Loucy (cell line): ENCODE results near the gene VEGFD.

Experiments
- EZH2phosphoT487 ChIP-seq: fragments of 200-600 bp; IDR thresholded peaks from 2 replicates; pipeline ENCODE4 v1.6.1; 2018; ENCODE audit warnings: antibody characterized with exemption, mild to moderate bottlenecking, moderate library complexity, borderline replicate concordance
- TF ChIP-seq, protein P1 (sequence below): fragments of 200-600 bp; sonication (generic); conservative IDR thresholded peaks from 2 replicates; pipeline ENCODE4 v1.5.1; 2014; ENCODE audit warnings: mild to moderate bottlenecking, antibody characterized with exemption, low read length

DNA sequence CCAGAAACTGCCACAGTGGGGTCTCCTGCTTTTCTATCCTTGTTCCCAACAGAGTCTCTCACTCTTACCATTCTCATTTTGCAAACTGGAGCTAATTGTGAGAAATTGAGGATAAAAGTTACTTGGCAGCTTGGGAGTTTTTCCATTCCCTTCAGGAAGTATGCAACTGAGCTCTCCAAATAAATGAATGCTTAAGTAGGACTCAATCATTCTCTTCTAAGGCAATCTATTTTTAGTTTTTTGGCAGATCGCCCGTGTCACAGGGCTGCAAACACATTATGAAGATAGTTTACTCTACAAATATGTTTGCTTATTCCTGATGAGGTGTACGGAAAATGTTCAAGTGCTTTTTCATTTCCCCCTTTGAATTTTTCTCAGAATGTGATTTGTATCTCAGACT lies 74.1 kb downstream of the VEGFD start:
- TF ChIP-seq EZH2phosphoT487: no peak
- TF ChIP-seq, protein P1, sequence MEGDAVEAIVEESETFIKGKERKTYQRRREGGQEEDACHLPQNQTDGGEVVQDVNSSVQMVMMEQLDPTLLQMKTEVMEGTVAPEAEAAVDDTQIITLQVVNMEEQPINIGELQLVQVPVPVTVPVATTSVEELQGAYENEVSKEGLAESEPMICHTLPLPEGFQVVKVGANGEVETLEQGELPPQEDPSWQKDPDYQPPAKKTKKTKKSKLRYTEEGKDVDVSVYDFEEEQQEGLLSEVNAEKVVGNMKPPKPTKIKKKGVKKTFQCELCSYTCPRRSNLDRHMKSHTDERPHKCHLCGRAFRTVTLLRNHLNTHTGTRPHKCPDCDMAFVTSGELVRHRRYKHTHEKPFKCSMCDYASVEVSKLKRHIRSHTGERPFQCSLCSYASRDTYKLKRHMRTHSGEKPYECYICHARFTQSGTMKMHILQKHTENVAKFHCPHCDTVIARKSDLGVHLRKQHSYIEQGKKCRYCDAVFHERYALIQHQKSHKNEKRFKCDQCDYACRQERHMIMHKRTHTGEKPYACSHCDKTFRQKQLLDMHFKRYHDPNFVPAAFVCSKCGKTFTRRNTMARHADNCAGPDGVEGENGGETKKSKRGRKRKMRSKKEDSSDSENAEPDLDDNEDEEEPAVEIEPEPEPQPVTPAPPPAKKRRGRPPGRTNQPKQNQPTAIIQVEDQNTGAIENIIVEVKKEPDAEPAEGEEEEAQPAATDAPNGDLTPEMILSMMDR: no peak
